H9 (cell line): ENCODE results near the gene FCHO1. TPM values are rescaled to one million over a fixed set of nuclear protein-coding genes. Genes with fewer than 3 reads are reported as not detected.

Experiments used
- DNase-seq: peaks from one replicate; pipeline ENCODE4 v3.0.0-alpha.2; 2017
- H2AFZ ChIP-seq: one replicate; pipeline ENCODE4 v1.6.1; 2013; ENCODE audit warnings: mild to moderate bottlenecking, low read length, control low read depth, moderate library complexity
- H2AK5ac ChIP-seq: 2 replicates; pipeline ENCODE4 v1.6.1; 2013; ENCODE audit warnings: low read length, control low read depth, mixed read lengths; ENCODE audit not compliant: insufficient read length
- H2BK120ac ChIP-seq: one replicate; pipeline ENCODE4 v1.6.1; 2013; ENCODE audit warnings: low read depth, mild to moderate bottlenecking, low read length, control low read depth, inconsistent platforms; ENCODE audit not compliant: poor library complexity, severe bottlenecking
- H2BK12ac ChIP-seq: 2 replicates; pipeline ENCODE4 v1.6.1; 2013; ENCODE audit warnings: low read length, control low read depth, mixed read lengths, low read depth; ENCODE audit not compliant: insufficient read length
- H2BK15ac ChIP-seq: 2 replicates; pipeline ENCODE4 v1.6.1; 2013; ENCODE audit warnings: low read depth, low read length, control low read depth
- H2BK20ac ChIP-seq: one replicate; pipeline ENCODE4 v1.6.1; 2013; ENCODE audit warnings: low read depth, mild to moderate bottlenecking, low read length, control low read depth, inconsistent platforms; ENCODE audit not compliant: poor library complexity, severe bottlenecking
- H2BK5ac ChIP-seq: 2 replicates; pipeline ENCODE4 v1.6.1; 2013; ENCODE audit warnings: low read length, control low read depth, mixed read lengths; ENCODE audit not compliant: insufficient read length
- H3K14ac ChIP-seq: 2 replicates; pipeline ENCODE4 v1.6.1; 2013; ENCODE audit warnings: low read length, control low read depth; ENCODE audit not compliant: insufficient read depth
- H3K18ac ChIP-seq: 2 replicates; pipeline ENCODE4 v1.6.1; 2013; ENCODE audit warnings: low read depth, mild to moderate bottlenecking, mixed read lengths, low read length, control low read depth; ENCODE audit not compliant: insufficient read length
- H3K23ac ChIP-seq: 2 replicates; pipeline ENCODE4 v1.6.1; 2013; ENCODE audit warnings: low read length, control low read depth, mixed read lengths, low read depth; ENCODE audit not compliant: insufficient read length
- H3K23me2 ChIP-seq: 2 replicates; pipeline ENCODE4 v1.6.1; 2013; ENCODE audit warnings: low read depth, mild to moderate bottlenecking, mixed read lengths, low read length, control low read depth; ENCODE audit not compliant: insufficient read length, poor library complexity, severe bottlenecking
- H3K27ac ChIP-seq: 2 replicates; pipeline ENCODE4 v1.5.1; 2013; ENCODE audit warnings: low read length, control low read depth, mixed read lengths, low read depth; ENCODE audit not compliant: insufficient read length
- H3K27me3 ChIP-seq: 2 replicates; pipeline ENCODE4 v1.6.1; 2013; ENCODE audit warnings: low read length, control low read depth, inconsistent platforms; ENCODE audit not compliant: insufficient read depth
- H3K4ac ChIP-seq: 2 replicates; pipeline ENCODE4 v1.6.1; 2013; ENCODE audit warnings: low read depth, mild to moderate bottlenecking, control low read depth, inconsistent platforms, low read length, moderate library complexity
- H3K4me1 ChIP-seq: 2 replicates; pipeline ENCODE4 v1.6.1; 2013; ENCODE audit warnings: low read length, control low read depth, inconsistent platforms; ENCODE audit not compliant: insufficient read depth
- H3K4me2 ChIP-seq: 2 replicates; pipeline ENCODE4 v1.6.1; 2013; ENCODE audit warnings: low read length, control low read depth, mixed read lengths; ENCODE audit not compliant: insufficient read length, insufficient read depth
- H3K56ac ChIP-seq: 2 replicates; pipeline ENCODE4 v1.6.1; 2013; ENCODE audit warnings: low read depth, mild to moderate bottlenecking, mixed read lengths, low read length, control low read depth; ENCODE audit not compliant: insufficient read length
- H3K79me1 ChIP-seq: 2 replicates; pipeline ENCODE4 v1.6.1; 2013; ENCODE audit warnings: low read depth, mild to moderate bottlenecking, moderate library complexity, low read length, control low read depth, inconsistent platforms; ENCODE audit not compliant: insufficient read depth, poor library complexity, severe bottlenecking
- H3K79me2 ChIP-seq: 2 replicates; pipeline ENCODE4 v1.6.1; 2013; ENCODE audit warnings: low read length, control low read depth, inconsistent platforms; ENCODE audit not compliant: insufficient read depth
- H3K9ac ChIP-seq: 2 replicates; pipeline ENCODE4 v1.6.1; 2013; ENCODE audit warnings: low read length, control low read depth, mixed read lengths; ENCODE audit not compliant: insufficient read length; ENCODE audit errors: extremely low read depth
- H3K9me3 ChIP-seq: one replicate; pipeline ENCODE4 v1.6.1; 2013; ENCODE audit warnings: low read depth, low read length, inconsistent platforms; ENCODE audit not compliant: control insufficient read depth
- H3T11ph ChIP-seq: one replicate; pipeline ENCODE4 v1.6.1; 2013; ENCODE audit warnings: mild to moderate bottlenecking, low read length, control low read depth, inconsistent platforms
- H4K20me1 ChIP-seq: one replicate; pipeline ENCODE4 v1.6.1; 2013; ENCODE audit not compliant: control insufficient read depth, insufficient read length, insufficient read depth
- H4K5ac ChIP-seq: 2 replicates; pipeline ENCODE4 v1.6.1; 2013; ENCODE audit warnings: low read depth, mild to moderate bottlenecking, mixed read lengths, low read length, control low read depth; ENCODE audit not compliant: insufficient read length
- H4K8ac ChIP-seq: replicated peaks from 2 replicates; pipeline ENCODE4 v1.6.1; 2013; ENCODE audit warnings: low read length, control low read depth, mixed read lengths, low read depth; ENCODE audit not compliant: insufficient read length
- H4K91ac ChIP-seq: 2 replicates; pipeline ENCODE4 v1.6.1; 2013; ENCODE audit warnings: low read depth, mild to moderate bottlenecking, moderate library complexity, mixed read lengths, low read length, control low read depth; ENCODE audit not compliant: insufficient read length
- H3K27ac Mint-ChIP-seq, 3 experiments: 2 replicates in 2 of 3; 3 replicates in 1 of 3; pipeline ENCODE4 v1.8.0; 2020 to 2021; ENCODE audit warnings: mixed read lengths in 3 of 3, mild to moderate bottlenecking in 1 of 3, moderate library complexity in 1 of 3
- H3K27me3 Mint-ChIP-seq: 2 replicates; pipeline ENCODE4 v1.8.0; 2021; ENCODE audit warnings: low read depth, mild to moderate bottlenecking, moderate library complexity, mixed read lengths
- H3K36me3 Mint-ChIP-seq, 3 experiments: 2 replicates in 2 of 3; 3 replicates in 1 of 3; pipeline ENCODE4 v1.8.0; 2020 to 2021; ENCODE audit warnings: low read depth in 3 of 3, mixed read lengths in 3 of 3; ENCODE audit not compliant: insufficient read depth in 1 of 3
- H3K4me1 Mint-ChIP-seq, 2 experiments: 2 replicates each; pipeline ENCODE4 v1.8.0; 2020; ENCODE audit warnings: mixed read lengths in 2 of 2
- H3K4me3 Mint-ChIP-seq, 2 experiments: 2 replicates in 1 of 2; 3 replicates in 1 of 2; pipeline ENCODE4 v1.8.0; 2020 to 2021; ENCODE audit warnings: mild to moderate bottlenecking in 2 of 2, mixed read lengths in 2 of 2, moderate library complexity in 1 of 2
- H3K9me3 Mint-ChIP-seq, 2 experiments: 2 replicates in 1 of 2; 3 replicates in 1 of 2; pipeline ENCODE4 v1.8.0; 2020; ENCODE audit warnings: mild to moderate bottlenecking in 2 of 2, mixed read lengths in 2 of 2, moderate library complexity in 1 of 2
- WGBS: extraction: QIAGEN DNeasy Blood & Tissue Kit; methylation state at CpG from one replicate; pipeline ENCODE4 v1.1.7; 2013; ENCODE audit warnings: missing lambda C conversion rate, low lambda C conversion rate, mixed read lengths; ENCODE audit not compliant: insufficient read length; ENCODE audit errors: extremely low coverage; 5-methylcytosine and 5-hydroxymethylcytosine counted together
- total RNA-seq: library from RNA; stranded (reverse); gene quantifications from 2 replicates; pipeline ENCODE4 v1.2.1, GENCODE V29; 2021
- TF ChIP-seq, protein P1 (sequence below): fragments of 200-600 bp; sonication (generic); conservative IDR thresholded peaks from 3 replicates; pipeline ENCODE4 v1.8.0; 2021; ENCODE audit warnings: antibody characterized with exemption, mild to moderate bottlenecking

Gene FCHO1
- total RNA-seq, 1 experiment from 2014 or later = 13.1 TPM

DNA sequence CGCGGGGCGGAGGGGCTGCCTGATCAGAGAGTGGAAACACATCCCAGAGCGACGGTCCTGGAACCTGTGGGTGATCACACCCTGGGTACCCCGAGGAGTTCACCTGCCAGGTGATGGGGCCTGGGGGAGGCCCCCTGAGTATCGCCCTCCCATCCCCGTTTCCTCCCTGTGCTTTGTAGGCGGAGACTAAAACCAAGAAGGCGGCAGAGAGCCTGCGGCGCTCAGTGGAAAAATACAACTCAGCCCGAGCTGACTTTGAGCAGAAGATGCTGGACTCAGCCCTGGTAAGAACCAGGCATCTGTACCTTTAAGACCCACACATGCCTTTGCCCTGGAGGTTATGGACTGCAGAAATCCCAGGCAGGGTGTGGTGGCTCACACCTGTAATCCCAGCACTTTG lies 19.3 kb downstream of the FCHO1 start:
- WGBS = no CpG with 5 or more reads among the region's 13 CpGs
- no peaks in the 10 kb centered on the region; a peak in 1 of 5 replicates for H3K9me3 Mint-ChIP-seq

More for the DNA sequence above, 19.3 kb downstream of the FCHO1 start:
- Histone ChIP-seq H3K27me3 (no peaks in the 10 kb centered on the region), H4K91ac (no peak overlapping the region), H3K14ac (no peak overlapping the region), H3K56ac (no peak overlapping the region), H3K9ac (no peak overlapping the region), H3K18ac (no peak overlapping the region), H2AFZ (no peak overlapping the region), H3K27ac (no peak overlapping the region), H3K4me2 (no peak overlapping the region), H2BK120ac (no peak overlapping the region), H3K9me3 (no peaks in the 10 kb centered on the region), H2BK12ac (no peak overlapping the region), H3K4ac (no peak overlapping the region), H3K23ac (no peak overlapping the region), H3K23me2 (no peaks in the 10 kb centered on the region), H2BK15ac (no peak overlapping the region), H4K20me1 (no peaks in the 10 kb centered on the region), H3K79me1 (no peaks in the 10 kb centered on the region), H2AK5ac (no peak overlapping the region), H4K8ac (no peak overlapping the region), H2BK5ac (no peak overlapping the region), H4K5ac (no peak overlapping the region), H3K79me2 (no peaks in the 10 kb centered on the region), H3K4me1 (no peaks in the 10 kb centered on the region), H3T11ph (no peak overlapping the region), H2BK20ac (no peak overlapping the region)
- Mint-ChIP-seq H3K27me3 (no peaks in the 10 kb centered on the region), H3K4me1 (peaks cover 5 to 12% of the 10 kb centered on the region in 2 experiments), H3K4me3 (no peak overlapping the region), H3K36me3 (peaks cover 2 to 25% (median 10%) of the 10 kb centered on the region in 3 experiments), H3K27ac (no peak overlapping the region)
- DNase-seq = no peak
- TF ChIP-seq, protein P1, sequence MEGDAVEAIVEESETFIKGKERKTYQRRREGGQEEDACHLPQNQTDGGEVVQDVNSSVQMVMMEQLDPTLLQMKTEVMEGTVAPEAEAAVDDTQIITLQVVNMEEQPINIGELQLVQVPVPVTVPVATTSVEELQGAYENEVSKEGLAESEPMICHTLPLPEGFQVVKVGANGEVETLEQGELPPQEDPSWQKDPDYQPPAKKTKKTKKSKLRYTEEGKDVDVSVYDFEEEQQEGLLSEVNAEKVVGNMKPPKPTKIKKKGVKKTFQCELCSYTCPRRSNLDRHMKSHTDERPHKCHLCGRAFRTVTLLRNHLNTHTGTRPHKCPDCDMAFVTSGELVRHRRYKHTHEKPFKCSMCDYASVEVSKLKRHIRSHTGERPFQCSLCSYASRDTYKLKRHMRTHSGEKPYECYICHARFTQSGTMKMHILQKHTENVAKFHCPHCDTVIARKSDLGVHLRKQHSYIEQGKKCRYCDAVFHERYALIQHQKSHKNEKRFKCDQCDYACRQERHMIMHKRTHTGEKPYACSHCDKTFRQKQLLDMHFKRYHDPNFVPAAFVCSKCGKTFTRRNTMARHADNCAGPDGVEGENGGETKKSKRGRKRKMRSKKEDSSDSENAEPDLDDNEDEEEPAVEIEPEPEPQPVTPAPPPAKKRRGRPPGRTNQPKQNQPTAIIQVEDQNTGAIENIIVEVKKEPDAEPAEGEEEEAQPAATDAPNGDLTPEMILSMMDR = no peak
